Measurements from ENCODE around the gene MRPS11.

MRPS11 gene

DNA sequence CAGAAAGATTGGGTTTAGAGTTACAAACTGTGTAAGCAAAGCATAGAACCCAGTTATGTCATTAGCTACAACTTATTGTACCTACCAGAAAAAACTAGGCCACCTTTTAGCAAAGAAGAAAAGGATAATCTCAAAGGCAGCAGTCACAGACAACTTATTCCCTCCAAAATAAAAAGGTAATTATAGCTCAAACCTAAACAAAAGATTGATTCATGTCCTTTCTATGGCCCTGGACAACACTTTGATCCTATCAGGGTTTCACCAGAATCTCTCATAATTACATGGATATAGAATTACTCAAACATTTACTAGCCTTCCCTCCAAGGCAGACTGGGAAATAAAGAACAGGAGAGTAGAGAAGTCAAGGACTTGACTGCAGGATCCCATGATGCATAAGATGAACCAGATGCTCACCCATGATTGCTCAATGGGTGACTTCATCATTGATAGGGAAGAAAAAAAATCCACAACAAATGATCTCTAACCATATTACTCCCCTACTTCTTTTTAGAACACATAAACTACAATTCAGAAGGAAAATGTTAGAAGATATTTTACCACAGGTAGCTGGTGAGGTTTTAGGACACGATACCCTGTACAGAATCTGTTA is 61.6 kb downstream of the MRPS11 start:
- H3K27ac ChIP-seq, result no peak overlapping the region

More for the DNA sequence above, 61.6 kb downstream of the MRPS11 start:
- no peak overlapping the region for H3K4me3 ChIP-seq
